GM19023 (cell line): ENCODE data around the gene SRPK2.

ENCODE experiments used
- ATAC-seq: cut with Tn5 transposase; IDR thresholded peaks from one replicate; pipeline ENCODE4 v1.9.1; 2021; ENCODE audit warnings: mild to moderate bottlenecking, moderate library complexity; ENCODE audit not compliant: unreplicated experiment

The SRPK2 gene

GRCh38 chr7:105229641-105230040 is 159.1 kb downstream of the SRPK2 start:
- ATAC-seq, result no peak

- ATAC-seq, result no peak
Observed at GRCh38 chr7:105228555-105228954, 160.2 kb downstream of the SRPK2 start.

- ATAC-seq, result no peak
Observed at GRCh38 chr7:105227391-105227790, 161.3 kb downstream of the SRPK2 start.

- ATAC-seq, result no peak
Observed at GRCh38 chr7:105224884-105225651, 163.7 kb downstream of the SRPK2 start.

- no peak for ATAC-seq
Observed at GRCh38 chr7:105222953-105223352, 165.8 kb downstream of the SRPK2 start.

- ATAC-seq, result no peak
Observed at GRCh38 chr7:105219771-105220160, 169.0 kb downstream of the SRPK2 start.

GRCh38 chr7:105218939-105219770 is 169.6 kb downstream of the SRPK2 start:
- ATAC-seq, result no peak

GRCh38 chr7:105218215-105218614 is 170.5 kb downstream of the SRPK2 start:
- no peak for ATAC-seq

GRCh38 chr7:105216786-105217185 is 171.9 kb downstream of the SRPK2 start:
- ATAC-seq, result no peak

- no peak for ATAC-seq
Observed at GRCh38 chr7:105215821-105216220, 172.9 kb downstream of the SRPK2 start.

GRCh38 chr7:105215182-105215581 is 173.5 kb downstream of the SRPK2 start:
- ATAC-seq, result no peak

- ATAC-seq, result no peak
Observed at GRCh38 chr7:105213611-105214010, 175.1 kb downstream of the SRPK2 start.

GRCh38 chr7:105212212-105212611 is 176.5 kb downstream of the SRPK2 start:
- ATAC-seq, result no peak

GRCh38 chr7:105210721-105211205 is 178.0 kb downstream of the SRPK2 start:
- peak; percentile 86 for ATAC-seq

- ATAC-seq, result no peak
Observed at GRCh38 chr7:105209870-105210269, 178.9 kb downstream of the SRPK2 start.

- ATAC-seq, result no peak
Observed at GRCh38 chr7:105209433-105209832, 179.3 kb downstream of the SRPK2 start.

GRCh38 chr7:105206985-105207384 is 181.7 kb downstream of the SRPK2 start:
- no peak for ATAC-seq

GRCh38 chr7:105205592-105206237 is 183.0 kb downstream of the SRPK2 start:
- ATAC-seq, result no peak

- no peak for ATAC-seq
Observed at GRCh38 chr7:105204953-105205352, 183.8 kb downstream of the SRPK2 start.

GRCh38 chr7:105204520-105204919 is 184.2 kb downstream of the SRPK2 start:
- no peak for ATAC-seq

- ATAC-seq, result no peak
Observed at GRCh38 chr7:105202616-105203015, 186.1 kb downstream of the SRPK2 start.
